HepG2 (cell line): ENCODE measurements around the gene SPINK8. TPM values are rescaled to one million over a fixed set of nuclear protein-coding genes. Genes with fewer than 3 reads are reported as not detected.

Experiments
- ATF7 ChIP-seq, 2 experiments: fragments of 450-650 bp in 1 of 2; sonication (generic) in 1 of 2; formaldehyde crosslinking in 1 of 2; IDR thresholded peaks; 2 replicates each; pipeline versions ENCODE4 v1.4.0 to v1.6.1; 2016 to 2020; ENCODE audit warnings: antibody characterized with exemption in 1 of 2, mild to moderate bottlenecking in 1 of 2, missing genetic modification reagents in 1 of 2
- FOXJ3 ChIP-seq: sonication (generic); formaldehyde crosslinking; IDR thresholded peaks from 2 replicates; pipeline ENCODE4 v1.4.0; 2020; ENCODE audit warnings: missing genetic modification reagents, mild to moderate bottlenecking, borderline replicate concordance
- HIC2 ChIP-seq: sonication (generic); formaldehyde crosslinking; IDR thresholded peaks from 2 replicates; pipeline ENCODE4 v1.9.0; 2022; ENCODE audit warnings: low read depth, missing genetic modification reagents
- HNRNPUL1 ChIP-seq: fragments of 200-400 bp; formaldehyde crosslinking; IDR thresholded peaks from 2 replicates; pipeline ENCODE4 v1.6.1; 2017; ENCODE audit warnings: low read depth, mild to moderate bottlenecking, low read length, moderate library complexity
- KMT2A ChIP-seq: sonication (generic); formaldehyde crosslinking; IDR thresholded peaks from 2 replicates; pipeline ENCODE4 v1.4.0; 2020; ENCODE audit warnings: missing genetic modification reagents
- MAX ChIP-seq: IDR thresholded peaks from 2 replicates; pipeline ENCODE4 v1.6.1; 2012; ENCODE audit warnings: inconsistent platforms
- MZF1 ChIP-seq: sonication (generic); formaldehyde crosslinking; IDR thresholded peaks from 2 replicates; pipeline ENCODE4 v1.8.1; 2023; ENCODE audit warnings: mild to moderate bottlenecking, missing genetic modification reagents, borderline replicate concordance
- NFIC ChIP-seq: IDR thresholded peaks from 2 replicates; pipeline ENCODE4 v1.6.1; 2012; ENCODE audit warnings: mild to moderate bottlenecking, low read length, inconsistent platforms
- NR2F2 ChIP-seq: IDR thresholded peaks from 2 replicates; pipeline ENCODE4 v1.6.1; 2012; ENCODE audit warnings: low read depth, inconsistent platforms, borderline replicate concordance
- PAWR ChIP-seq: sonication (generic); formaldehyde crosslinking; IDR thresholded peaks from 2 replicates; pipeline ENCODE4 v1.4.0; 2020; ENCODE audit warnings: missing genetic modification reagents, mild to moderate bottlenecking, borderline replicate concordance
- RARG ChIP-seq: sonication (generic); formaldehyde crosslinking; IDR thresholded peaks from 2 replicates; pipeline ENCODE4 v1.4.0; 2020; ENCODE audit warnings: low read depth, mild to moderate bottlenecking, missing genetic modification reagents
- REL ChIP-seq: sonication (generic); formaldehyde crosslinking; conservative IDR thresholded peaks from 2 replicates; pipeline ENCODE4 v1.8.0; 2022; ENCODE audit warnings: mild to moderate bottlenecking, missing genetic modification reagents, moderate library complexity
- SYNCRIP ChIP-seq: fragments of 200-400 bp; formaldehyde crosslinking; IDR thresholded peaks from 2 replicates; pipeline ENCODE4 v1.6.1; 2018; ENCODE audit warnings: mild to moderate bottlenecking, low read depth, low read length; ENCODE audit not compliant: insufficient read depth
- ZBTB43 ChIP-seq: sonication (generic); formaldehyde crosslinking; conservative IDR thresholded peaks from 2 replicates; pipeline ENCODE4 v1.4.0; 2020; ENCODE audit warnings: missing genetic modification reagents
- ZNF30 ChIP-seq: sonication (generic); formaldehyde crosslinking; IDR thresholded peaks from 2 replicates; pipeline ENCODE4 v1.5.0; 2020; ENCODE audit warnings: mild to moderate bottlenecking, missing genetic modification reagents
- ZNF33A ChIP-seq: sonication (generic); formaldehyde crosslinking; IDR thresholded peaks from 2 replicates; pipeline ENCODE4 v1.5.1; 2020; ENCODE audit warnings: missing genetic modification reagents, mild to moderate bottlenecking, moderate library complexity, borderline replicate concordance
- ZNF547 ChIP-seq: sonication (generic); formaldehyde crosslinking; IDR thresholded peaks from 2 replicates; pipeline ENCODE4 v1.5.1; 2020; ENCODE audit warnings: mild to moderate bottlenecking, missing genetic modification reagents
- ZNF572 ChIP-seq: sonication (generic); formaldehyde crosslinking; IDR thresholded peaks from 2 replicates; pipeline ENCODE4 v1.5.1; 2020; ENCODE audit warnings: mild to moderate bottlenecking, missing genetic modification reagents
- polyA plus RNA-seq, 8 experiments: library from polyadenylated mRNA; depleted of rRNA in 3 of 8; stranded (reverse) in 7 of 8; unstranded in 1 of 8; fragments of >200 nt; fragmentation: Illumina TruSeq in 4 of 8; extraction: Trizol in 4 of 8; gene quantifications; 2 replicates each; pipeline versions ENCODE4 v1.2.1 to v1.2.3, GENCODE V29; 2011 to 2016; ENCODE audit warnings: low read depth in 4 of 8, missing spikeins in 1 of 8, mixed read lengths in 1 of 8; ENCODE audit not compliant: insufficient read depth in 1 of 8
- total RNA-seq, 5 experiments: library from RNA; depleted of rRNA; stranded (reverse); fragments of >200 nt; fragmentation: Illumina TruSeq; extraction: Trizol; gene quantifications; 2 replicates each; pipeline ENCODE4 v1.2.3, GENCODE V29; 2016; ENCODE audit warnings: low read depth in 1 of 5
- TF ChIP-seq, protein P1 (sequence below): sonication (generic); formaldehyde crosslinking; IDR thresholded peaks from 2 replicates; pipeline ENCODE4 v1.4.0; 2020; ENCODE audit warnings: missing genetic modification reagents
- TF ChIP-seq, protein P2 (sequence below): sonication (generic); formaldehyde crosslinking; IDR thresholded peaks from 2 replicates; pipeline ENCODE4 v1.4.0; 2020; ENCODE audit warnings: missing genetic modification reagents, borderline replicate concordance

SPINK8 gene
- total and polyA plus RNA-seq, 2 of the 13 experiments (the other 11 are each of a cell fraction or from before 2014, with no cell fraction given): not detected

GRCh38 chr3:48301020-48301799, 32.3 kb downstream of the SPINK8 start, which contains the start of gene NME6 (continued):
- no peak for TF ChIP-seq NFIC
- TF ChIP-seq ZNF547 (CRISPR knock-in tag): peak; percentile 98
- no peak; the same call in 1 of the 2 replicates for TF ChIP-seq KMT2A (CRISPR knock-in tag)
- TF ChIP-seq MAX: peak; percentile 98
- no peak for TF ChIP-seq HIC2 (CRISPR knock-in tag)
- TF ChIP-seq REL (CRISPR knock-in tag): peak; percentile 79; the same call in 1 of the 2 replicates
- no peak for TF ChIP-seq SYNCRIP
- no peak; the same call in 1 of the 2 replicates for TF ChIP-seq MZF1
- TF ChIP-seq ZNF30 (CRISPR knock-in tag): peak; percentile 89; the same call in 1 of the 2 replicates
- no peak; the same call in 1 of the 2 replicates for TF ChIP-seq FOXJ3
- peak; percentile 89 for TF ChIP-seq ZBTB43 (CRISPR knock-in tag)
- 0 out of 2 replicates have a peak, but pooled peaks have one; percentile 82 for TF ChIP-seq PAWR
- TF ChIP-seq ZNF572 (CRISPR knock-in tag): no peak
- no peak for TF ChIP-seq RARG (CRISPR knock-in tag)
- peak; percentile 97 for TF ChIP-seq ZNF33A (CRISPR knock-in tag)
- TF ChIP-seq ATF7 (IDR thresholded peaks at IDR 0.05): no peak
- peak; percentile 56; the same call in 1 of the 2 replicates for TF ChIP-seq ATF7 (CRISPR knock-in tag; IDR thresholded peaks at IDR 0.05)
- no peak for TF ChIP-seq NR2F2
- TF ChIP-seq, protein P1, sequence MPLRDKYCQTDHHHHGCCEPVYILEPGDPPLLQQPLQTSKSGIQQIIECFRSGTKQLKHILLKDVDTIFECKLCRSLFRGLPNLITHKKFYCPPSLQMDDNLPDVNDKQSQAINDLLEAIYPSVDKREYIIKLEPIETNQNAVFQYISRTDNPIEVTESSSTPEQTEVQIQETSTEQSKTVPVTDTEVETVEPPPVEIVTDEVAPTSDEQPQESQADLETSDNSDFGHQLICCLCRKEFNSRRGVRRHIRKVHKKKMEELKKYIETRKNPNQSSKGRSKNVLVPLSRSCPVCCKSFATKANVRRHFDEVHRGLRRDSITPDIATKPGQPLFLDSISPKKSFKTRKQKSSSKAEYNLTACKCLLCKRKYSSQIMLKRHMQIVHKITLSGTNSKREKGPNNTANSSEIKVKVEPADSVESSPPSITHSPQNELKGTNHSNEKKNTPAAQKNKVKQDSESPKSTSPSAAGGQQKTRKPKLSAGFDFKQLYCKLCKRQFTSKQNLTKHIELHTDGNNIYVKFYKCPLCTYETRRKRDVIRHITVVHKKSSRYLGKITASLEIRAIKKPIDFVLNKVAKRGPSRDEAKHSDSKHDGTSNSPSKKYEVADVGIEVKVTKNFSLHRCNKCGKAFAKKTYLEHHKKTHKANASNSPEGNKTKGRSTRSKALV: peak; percentile 89
- no peak for TF ChIP-seq HNRNPUL1
- TF ChIP-seq, protein P2, sequence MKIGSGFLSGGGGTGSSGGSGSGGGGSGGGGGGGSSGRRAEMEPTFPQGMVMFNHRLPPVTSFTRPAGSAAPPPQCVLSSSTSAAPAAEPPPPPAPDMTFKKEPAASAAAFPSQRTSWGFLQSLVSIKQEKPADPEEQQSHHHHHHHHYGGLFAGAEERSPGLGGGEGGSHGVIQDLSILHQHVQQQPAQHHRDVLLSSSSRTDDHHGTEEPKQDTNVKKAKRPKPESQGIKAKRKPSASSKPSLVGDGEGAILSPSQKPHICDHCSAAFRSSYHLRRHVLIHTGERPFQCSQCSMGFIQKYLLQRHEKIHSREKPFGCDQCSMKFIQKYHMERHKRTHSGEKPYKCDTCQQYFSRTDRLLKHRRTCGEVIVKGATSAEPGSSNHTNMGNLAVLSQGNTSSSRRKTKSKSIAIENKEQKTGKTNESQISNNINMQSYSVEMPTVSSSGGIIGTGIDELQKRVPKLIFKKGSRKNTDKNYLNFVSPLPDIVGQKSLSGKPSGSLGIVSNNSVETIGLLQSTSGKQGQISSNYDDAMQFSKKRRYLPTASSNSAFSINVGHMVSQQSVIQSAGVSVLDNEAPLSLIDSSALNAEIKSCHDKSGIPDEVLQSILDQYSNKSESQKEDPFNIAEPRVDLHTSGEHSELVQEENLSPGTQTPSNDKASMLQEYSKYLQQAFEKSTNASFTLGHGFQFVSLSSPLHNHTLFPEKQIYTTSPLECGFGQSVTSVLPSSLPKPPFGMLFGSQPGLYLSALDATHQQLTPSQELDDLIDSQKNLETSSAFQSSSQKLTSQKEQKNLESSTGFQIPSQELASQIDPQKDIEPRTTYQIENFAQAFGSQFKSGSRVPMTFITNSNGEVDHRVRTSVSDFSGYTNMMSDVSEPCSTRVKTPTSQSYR (CRISPR knock-in tag): no peak
